Spinal cord (tissue), 10 donors: ENCODE results near the gene IL9R. TPM values are rescaled to one million over a fixed set of nuclear protein-coding genes. Genes with fewer than 3 reads are reported as not detected.
"Not testable (repeated sequence)": the region's sequence is repeated elsewhere in the genome, so short reads cannot be mapped to it uniquely, and the experiment has no call there.

Experiments used
- DNase-seq, 6 donors: peaks; one replicate each; pipeline versions ENCODE4 v3.0.0 to v3.0.0-alpha.2; 2013 to 2015; ENCODE audit warnings: low spot score in 6 of 6, low read depth in 4 of 6
- H3K27ac ChIP-seq: one replicate; pipeline ENCODE4 v1.5.1; 2013; ENCODE audit warnings: low read depth, low read length, control low read depth
- H3K27me3 ChIP-seq: one replicate; pipeline ENCODE4 v1.6.1; 2013; ENCODE audit warnings: low read length; ENCODE audit not compliant: control insufficient read depth, insufficient read depth
- H3K36me3 ChIP-seq: one replicate; pipeline ENCODE4 v1.6.1; 2013; ENCODE audit warnings: low read length; ENCODE audit not compliant: control insufficient read depth, insufficient read depth
- H3K4me1 ChIP-seq: one replicate; pipeline ENCODE4 v1.6.1; 2013; ENCODE audit warnings: low read length; ENCODE audit not compliant: control insufficient read depth, insufficient read depth
- H3K4me3 ChIP-seq: one replicate; pipeline ENCODE4 v1.5.1; 2013; ENCODE audit warnings: low read depth, low read length, control low read depth
- H3K9me3 ChIP-seq: one replicate; pipeline ENCODE4 v1.6.1; 2013; ENCODE audit warnings: low read length; ENCODE audit not compliant: control insufficient read depth, insufficient read depth
- WGBS: methylation state at CpG from one replicate; pipeline ENCODE4 v1.1.5; 2013; ENCODE audit warnings: missing lambda C conversion rate; ENCODE audit not compliant: insufficient coverage; 5-methylcytosine and 5-hydroxymethylcytosine counted together
- polyA plus RNA-seq, 2 donors: library from polyadenylated mRNA; unstranded; fragments of 120-200 nt; gene quantifications; one replicate each; pipeline ENCODE4 v1.2.1, GENCODE V29; 2013; ENCODE audit not compliant: insufficient read length in 2 of 2
- total RNA-seq, 2 donors: library from RNA; depleted of rRNA in 1 of 2; stranded (reverse); fragments of 120-200 nt in 1 of 2; fragments of >200 nt in 1 of 2; gene quantifications; one replicate each; pipeline versions ENCODE4 v1.2.3 to v1.2.4, GENCODE V29; 2013 to 2014
- donor health status: healthy.

Gene IL9R
- total and polyA plus RNA-seq, 4 donors, result 0.06 to 0.47 (median 0.10) TPM; not detected in 1

DNA sequence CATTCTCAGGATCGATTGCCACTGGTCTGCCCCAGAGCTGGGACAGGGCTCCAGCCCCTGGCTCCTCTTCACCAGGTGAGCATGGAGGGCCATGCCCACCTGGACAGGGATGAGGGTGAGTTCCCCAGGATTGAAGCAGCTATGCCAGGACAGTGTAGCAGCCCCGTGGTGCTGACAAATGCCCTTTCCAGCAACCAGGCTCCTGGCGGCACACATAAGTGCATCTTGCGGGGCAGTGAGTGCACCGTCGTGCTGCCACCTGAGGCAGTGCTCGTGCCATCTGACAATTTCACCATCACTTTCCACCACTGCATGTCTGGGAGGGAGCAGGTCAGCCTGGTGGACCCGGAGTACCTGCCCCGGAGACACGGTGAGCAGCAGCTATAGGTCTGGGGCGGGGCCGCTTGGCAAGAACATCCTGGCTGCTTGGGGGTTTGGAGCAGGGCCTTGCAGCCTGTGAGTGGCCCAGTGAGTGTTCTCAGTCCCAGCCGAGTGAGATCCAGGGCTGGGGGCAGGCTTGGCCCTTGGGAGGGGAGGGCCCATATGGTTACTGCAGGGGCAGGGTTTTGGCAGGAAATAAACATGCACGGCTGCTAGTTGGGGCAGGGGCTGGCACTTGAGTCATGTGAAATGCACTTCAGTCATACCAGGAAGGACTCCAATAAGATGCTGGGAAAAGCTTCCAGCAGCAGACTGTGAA is 6.1 kb downstream of the IL9R start:
- no peak overlapping the region for H3K27ac ChIP-seq
- no peaks in the 10 kb centered on the region for H3K4me1 ChIP-seq
- H3K9me3 ChIP-seq, result no peaks in the 10 kb centered on the region
- DNase-seq, result no peak
- no peak overlapping the region for H3K4me3 ChIP-seq
- H3K27me3 ChIP-seq, result no peaks in the 10 kb centered on the region
- no peaks in the 10 kb centered on the region for H3K36me3 ChIP-seq
- WGBS, result 90% methylated on average over 14 of the region's 14 CpGs

DNA sequence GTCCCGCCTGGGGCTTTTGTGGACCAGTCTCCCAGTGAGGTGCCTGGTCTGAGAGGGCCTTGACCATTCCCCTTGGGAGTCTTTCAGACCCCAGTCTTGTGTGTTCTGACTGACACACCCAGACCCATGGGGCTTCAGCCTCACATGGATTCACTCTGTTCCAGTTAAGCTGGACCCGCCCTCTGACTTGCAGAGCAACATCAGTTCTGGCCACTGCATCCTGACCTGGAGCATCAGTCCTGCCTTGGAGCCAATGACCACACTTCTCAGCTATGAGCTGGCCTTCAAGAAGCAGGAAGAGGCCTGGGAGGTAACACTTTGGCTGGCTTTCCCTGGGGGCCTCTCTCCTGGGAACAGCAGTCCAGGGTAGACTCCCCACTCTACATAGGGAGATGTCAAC is 6.8 kb downstream of the IL9R start:
- no peaks in the 10 kb centered on the region for H3K9me3 ChIP-seq
- no peak for DNase-seq
- WGBS, result 56% methylated on average over 2 of the region's 2 CpGs
- H3K36me3 ChIP-seq, result no peaks in the 10 kb centered on the region
- no peaks in the 10 kb centered on the region for H3K4me1 ChIP-seq
- no peaks in the 10 kb centered on the region for H3K27me3 ChIP-seq
- H3K27ac ChIP-seq, result no peak overlapping the region
- no peak overlapping the region for H3K4me3 ChIP-seq

DNA sequence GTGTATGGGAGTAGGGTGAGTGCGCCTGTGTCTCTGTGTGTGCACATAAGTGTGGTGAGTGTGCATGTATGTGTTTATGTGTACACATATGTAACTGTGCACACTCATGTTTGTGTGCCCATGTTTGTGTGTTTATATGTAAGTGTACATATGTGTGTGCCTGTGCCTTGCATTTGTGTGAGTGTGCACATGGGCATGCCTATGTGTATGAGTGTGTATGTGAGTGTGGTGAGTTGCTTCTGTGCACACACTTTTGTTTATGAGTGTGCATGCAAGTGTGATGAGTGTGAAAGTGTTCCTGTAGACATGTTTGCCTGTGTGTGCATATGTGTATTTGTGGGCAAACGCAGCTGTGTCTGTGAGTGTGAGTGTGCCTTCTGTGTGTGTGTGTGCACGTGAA is 7.2 kb downstream of the IL9R start:
- Histone ChIP-seq H3K9me3 (no peaks in the 10 kb centered on the region), H3K27ac (no peak overlapping the region), H3K27me3 (no peaks in the 10 kb centered on the region), H3K4me1 (no peaks in the 10 kb centered on the region), H3K4me3 (no peak overlapping the region), H3K36me3 (no peaks in the 10 kb centered on the region)
- no peak for DNase-seq
- WGBS, result 90% methylated on average over 2 of the region's 3 CpGs

DNA sequence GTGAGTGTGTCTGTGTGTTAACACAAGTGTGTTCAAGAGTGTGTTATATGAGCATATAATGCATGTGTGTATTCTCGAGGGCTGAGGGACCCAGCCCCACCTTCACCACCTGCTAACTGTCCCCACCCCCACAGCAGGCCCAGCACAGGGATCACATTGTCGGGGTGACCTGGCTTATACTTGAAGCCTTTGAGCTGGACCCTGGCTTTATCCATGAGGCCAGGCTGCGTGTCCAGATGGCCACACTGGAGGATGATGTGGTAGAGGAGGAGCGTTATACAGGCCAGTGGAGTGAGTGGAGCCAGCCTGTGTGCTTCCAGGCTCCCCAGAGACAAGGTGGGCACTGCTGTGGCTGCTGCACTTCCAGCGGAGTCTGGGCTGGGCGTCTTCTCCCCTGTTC is 7.6 kb downstream of the IL9R start:
- Histone ChIP-seq H3K27ac (no peak overlapping the region), H3K36me3 (no peaks in the 10 kb centered on the region), H3K9me3 (no peaks in the 10 kb centered on the region), H3K27me3 (no peaks in the 10 kb centered on the region), H3K4me1 (no peaks in the 10 kb centered on the region), H3K4me3 (no peak overlapping the region)
- DNase-seq, result no peak
- WGBS, result 55% methylated on average over 3 of the region's 6 CpGs

DNA sequence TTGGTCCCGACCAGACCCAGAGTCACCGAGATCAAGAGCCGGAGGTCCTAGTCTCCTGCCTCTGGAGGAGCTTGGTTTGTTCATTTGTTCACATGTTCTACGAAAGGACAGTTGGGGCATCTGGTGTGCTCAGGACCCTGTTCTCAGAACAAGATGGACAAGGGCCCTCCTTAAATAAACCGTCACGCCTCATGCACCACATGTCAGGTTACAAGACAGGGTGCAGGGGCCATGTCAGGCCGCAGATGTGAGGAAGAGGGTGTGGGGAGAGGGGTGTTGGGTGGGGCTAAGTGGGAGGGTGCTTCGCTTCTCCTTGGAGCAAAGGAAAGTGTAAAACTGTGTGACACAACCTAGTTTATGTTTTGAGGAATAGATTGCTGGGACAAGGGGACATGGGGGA is 9.0 kb downstream of the IL9R start:
- H3K36me3 ChIP-seq, H3K27ac ChIP-seq, H3K4me3 ChIP-seq, H3K4me1 ChIP-seq, DNase-seq, H3K27me3 ChIP-seq, H3K9me3 ChIP-seq: not testable (repeated sequence)
- WGBS, result 74% methylated on average over 5 of the region's 8 CpGs

DNA sequence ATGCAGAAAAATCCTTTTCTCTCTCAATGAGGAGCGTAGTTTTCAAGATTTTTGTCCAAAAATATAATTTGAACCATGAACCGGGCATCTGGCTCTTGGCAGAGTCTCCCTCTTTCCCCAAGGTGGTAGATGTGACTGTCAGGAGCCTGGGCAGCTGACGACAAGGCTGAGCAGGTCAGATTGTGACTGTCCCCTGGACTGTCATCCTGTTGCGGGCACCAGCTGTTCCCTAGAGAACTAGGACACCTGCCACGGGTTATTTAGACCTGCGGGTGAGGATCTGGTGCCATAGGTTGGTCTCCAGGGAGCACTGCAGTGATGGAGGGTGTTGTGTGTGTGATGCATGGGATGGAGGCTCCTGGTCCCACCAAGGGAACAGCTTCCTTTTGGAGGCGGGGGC is 10.9 kb downstream of the IL9R start:
- not testable (repeated sequence) for H3K9me3 ChIP-seq, DNase-seq, H3K27ac ChIP-seq, H3K27me3 ChIP-seq, H3K4me3 ChIP-seq, H3K36me3 ChIP-seq, H3K4me1 ChIP-seq
- WGBS, result 67% methylated on average over 1 of the region's 7 CpGs

DNA sequence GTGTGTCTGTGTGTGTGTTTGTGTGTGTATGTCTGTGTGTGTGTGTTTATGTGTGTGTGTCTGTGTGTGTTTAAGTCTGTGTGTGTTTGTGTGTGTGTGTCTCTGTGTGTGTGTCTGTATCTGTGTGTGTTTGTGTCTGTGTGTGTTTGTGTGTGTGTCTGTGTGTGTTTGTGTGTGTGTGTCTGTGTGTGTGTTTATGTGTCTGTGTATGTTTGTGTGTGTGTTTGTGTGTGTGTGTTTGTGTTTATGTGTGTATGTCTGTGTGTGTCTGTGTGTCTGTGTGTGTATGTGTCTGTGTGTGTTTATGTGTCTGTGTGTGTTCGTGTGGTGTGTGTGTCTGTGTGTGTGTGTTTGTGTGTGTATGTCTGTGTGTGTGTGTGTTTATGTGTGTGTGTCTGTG is 11.4 kb downstream of the IL9R start:
- no peaks in the 10 kb centered on the region for H3K4me1 ChIP-seq
- no peaks in the 10 kb centered on the region for H3K27me3 ChIP-seq
- no peaks in the 10 kb centered on the region for H3K9me3 ChIP-seq
- no peaks in the 10 kb centered on the region for H3K36me3 ChIP-seq
- H3K4me3 ChIP-seq, result no peak overlapping the region
- no peak overlapping the region for H3K27ac ChIP-seq
- 88% methylated on average over 1 of the region's 1 CpG for WGBS
- no peak for DNase-seq

DNA sequence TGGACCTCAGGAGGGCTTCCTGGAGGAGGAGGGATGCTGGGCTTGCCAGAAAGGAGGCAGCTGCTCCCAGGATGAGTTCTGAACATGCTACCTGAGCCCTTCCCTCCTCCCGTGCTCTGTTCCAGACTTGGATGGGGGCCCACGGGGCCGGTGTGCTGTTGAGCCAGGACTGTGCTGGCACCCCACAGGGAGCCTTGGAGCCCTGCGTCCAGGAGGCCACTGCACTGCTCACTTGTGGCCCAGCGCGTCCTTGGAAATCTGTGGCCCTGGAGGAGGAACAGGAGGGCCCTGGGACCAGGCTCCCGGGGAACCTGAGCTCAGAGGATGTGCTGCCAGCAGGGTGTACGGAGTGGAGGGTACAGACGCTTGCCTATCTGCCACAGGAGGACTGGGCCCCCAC is 12.2 kb downstream of the IL9R start:
- H3K9me3 ChIP-seq, H3K4me3 ChIP-seq, DNase-seq, H3K36me3 ChIP-seq, H3K27ac ChIP-seq, H3K27me3 ChIP-seq, H3K4me1 ChIP-seq: not testable (repeated sequence)
- no CpG with 5 or more reads among the region's 9 CpGs for WGBS

DNA sequence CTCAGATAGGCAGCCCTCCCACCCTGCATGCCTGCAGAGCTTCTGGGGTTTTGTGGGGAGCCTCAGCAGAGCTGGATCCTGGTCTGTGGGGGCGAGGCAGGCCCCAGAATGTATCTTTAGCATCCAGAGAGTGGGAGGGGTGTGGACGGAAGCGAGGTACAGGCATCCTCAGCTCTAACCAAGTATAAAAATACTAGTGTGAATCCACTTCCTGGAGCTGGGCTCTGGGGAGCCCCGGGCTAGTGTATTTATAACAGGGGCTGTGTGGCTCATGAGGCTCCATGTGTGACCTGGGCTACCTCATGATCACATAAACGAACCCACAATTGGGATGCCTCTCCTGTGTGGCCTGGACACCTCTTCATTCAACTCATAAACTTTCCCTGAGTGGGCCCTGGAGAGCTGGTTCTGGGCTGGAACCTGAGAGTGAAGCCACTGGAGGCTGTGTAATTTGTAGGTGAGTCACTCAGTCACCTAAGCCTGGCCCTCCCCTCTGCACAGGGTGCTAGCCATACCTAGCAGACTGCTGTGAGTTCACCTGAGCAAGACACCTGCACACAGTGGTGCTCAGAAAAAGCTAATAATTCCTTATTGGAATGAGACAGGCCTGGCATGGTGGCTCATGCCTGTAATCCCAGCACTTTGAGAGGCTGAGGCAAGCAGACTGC is 15.9 kb downstream of the IL9R start:
- not testable (repeated sequence) for H3K27me3 ChIP-seq, H3K9me3 ChIP-seq, H3K27ac ChIP-seq, DNase-seq, H3K4me3 ChIP-seq, H3K36me3 ChIP-seq, H3K4me1 ChIP-seq
- WGBS, result no CpG with 5 or more reads among the region's 5 CpGs

DNA sequence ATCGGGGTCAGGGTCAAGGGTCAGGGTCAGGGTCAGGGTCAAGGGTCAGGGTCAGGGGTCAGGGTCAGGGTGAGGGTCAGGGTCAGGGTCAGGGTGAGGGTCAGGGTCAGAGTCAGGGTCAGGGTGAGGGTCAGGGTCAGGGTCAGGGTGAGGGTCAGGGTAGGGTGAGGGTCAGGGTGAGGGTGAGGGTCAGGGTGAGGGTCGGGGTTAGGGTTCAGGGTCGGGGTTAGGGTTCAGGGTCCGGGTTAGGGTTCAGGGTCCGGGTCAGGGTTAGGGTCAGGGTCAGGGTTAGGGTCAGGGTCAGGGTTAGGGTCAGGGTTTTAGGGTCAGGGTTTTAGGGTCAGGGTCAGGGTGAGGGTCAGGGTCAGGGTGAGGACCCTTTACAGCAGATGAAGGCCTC is 22.4 kb downstream of the IL9R start:
- not testable (repeated sequence) for H3K27me3 ChIP-seq, H3K4me1 ChIP-seq, DNase-seq, H3K9me3 ChIP-seq, H3K4me3 ChIP-seq, H3K36me3 ChIP-seq, H3K27ac ChIP-seq
- no CpG with 5 or more reads among the region's 5 CpGs for WGBS
